Esophagus (tissue), 2 donors: Measurements from ENCODE around the gene UPP1. TPM values are rescaled to one million over a fixed set of nuclear protein-coding genes. Genes with fewer than 3 reads are reported as not detected.

Experiments used
- H3K27ac ChIP-seq, 2 donors: one replicate each; pipeline ENCODE4 v1.5.1; 2013; ENCODE audit warnings: low read depth in 2 of 2, mild to moderate bottlenecking in 2 of 2, inconsistent platforms in 1 of 2, low read length in 1 of 2, moderate library complexity in 1 of 2
- H3K27me3 ChIP-seq, 2 donors: one replicate each; pipeline ENCODE4 v1.6.1; 2013; ENCODE audit warnings: low read length in 2 of 2, control low read depth in 1 of 2, mild to moderate bottlenecking in 1 of 2; ENCODE audit not compliant: insufficient read depth in 2 of 2, control insufficient read depth in 1 of 2
- H3K36me3 ChIP-seq, 2 donors: one replicate each; pipeline ENCODE4 v1.6.1; 2013; ENCODE audit warnings: low read length in 1 of 2; ENCODE audit not compliant: control insufficient read depth in 2 of 2, insufficient read depth in 2 of 2
- H3K4me1 ChIP-seq, 2 donors: one replicate each; pipeline ENCODE4 v1.6.1; 2013; ENCODE audit warnings: low read length in 1 of 2; ENCODE audit not compliant: control insufficient read depth in 2 of 2, insufficient read depth in 2 of 2
- H3K4me3 ChIP-seq, 2 donors: one replicate each; pipeline ENCODE4 v1.5.1; 2013; ENCODE audit warnings: low read length in 2 of 2, mild to moderate bottlenecking in 2 of 2, low read depth in 1 of 2, moderate library complexity in 1 of 2
- H3K9me3 ChIP-seq, 2 donors: one replicate each; pipeline ENCODE4 v1.6.1; 2013; ENCODE audit warnings: mild to moderate bottlenecking in 2 of 2, low read depth in 1 of 2, low read length in 1 of 2, moderate library complexity in 1 of 2; ENCODE audit not compliant: control insufficient read depth in 2 of 2, insufficient read depth in 1 of 2
- WGBS, 2 donors: extraction: QIAGEN DNeasy Blood & Tissue Kit; methylation state at CpG; one replicate each; pipeline ENCODE4 v1.1.7; 2013; 5-methylcytosine and 5-hydroxymethylcytosine counted together
- polyA plus RNA-seq, 2 donors: library from polyadenylated mRNA; stranded (reverse); fragments of 200-250 nt; gene quantifications; one replicate each; pipeline ENCODE4 v1.2.3, GENCODE V29; 2013
- donor health status: healthy with polysubstance abuse.
- donor health status: Bipolar disorder and iron deficiency.

Gene UPP1
- polyA plus RNA-seq, result 100 to 1,000 TPM; 134 to 211 TPM

DNA sequence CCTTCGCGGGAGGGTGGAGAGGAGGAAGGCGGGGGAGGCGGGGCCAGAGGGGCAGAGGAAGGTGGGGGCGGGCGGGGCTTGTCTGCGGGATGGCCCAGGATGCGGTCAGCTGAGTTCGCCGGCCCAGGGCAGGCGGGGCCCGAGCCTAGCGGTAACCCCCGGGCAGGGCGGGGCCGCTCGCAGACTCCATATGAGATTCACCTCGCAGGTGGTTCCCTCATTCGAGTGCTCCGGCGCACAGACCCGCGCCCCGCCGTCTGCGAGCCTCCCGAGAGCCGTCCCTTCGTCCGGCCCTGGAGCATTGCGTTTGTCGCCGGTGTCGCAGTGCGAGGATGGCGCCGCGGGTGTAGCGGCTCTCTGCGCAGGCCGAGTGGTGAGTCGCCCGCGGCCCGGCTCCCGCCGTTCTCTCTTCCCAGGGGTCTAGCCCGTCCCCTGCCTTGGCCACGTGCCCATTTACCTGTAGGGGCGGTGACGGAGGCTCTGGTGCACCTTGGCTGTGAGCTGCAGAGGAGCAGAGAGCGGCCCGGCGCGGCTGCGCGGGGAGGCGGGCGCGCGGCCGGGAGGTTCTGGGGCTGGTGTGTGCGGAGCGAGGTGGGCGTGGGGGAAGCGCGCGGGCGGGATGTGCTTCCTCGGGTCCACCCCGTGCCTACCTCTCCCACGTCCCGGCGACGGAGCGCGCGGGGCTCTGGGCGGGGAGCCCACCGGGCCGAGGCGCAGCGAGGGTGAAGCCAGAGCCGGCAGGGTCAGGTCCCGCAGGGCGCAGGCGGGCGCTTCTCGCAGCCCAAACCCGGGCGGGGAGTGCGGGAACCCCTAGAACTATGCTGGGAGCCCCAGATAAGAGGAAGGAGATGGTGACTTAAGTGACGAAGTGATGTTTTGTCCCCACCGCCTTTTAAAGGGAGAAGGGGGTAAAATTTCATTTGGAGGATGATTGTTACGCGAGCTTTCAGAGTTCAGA is at the start of gene UPP1:
UPP1 (plus strand) TSS at position 220 of the 958 bp plus-strand sequence. CDS start 5,519 bp downstream, outside the sequence.
- H3K27ac ChIP-seq, result peak within 1 kb of the TSS; percentile 88 to 98
- H3K36me3 ChIP-seq, result peaks cover 2 to 5% of the 10 kb centered on the region in 2 donors
- no peaks in the 10 kb centered on the region for H3K27me3 ChIP-seq
- peak within 1 kb of the TSS; percentile 82 to 86 for H3K4me3 ChIP-seq
- WGBS, 2 donors, result 2 to 3% methylated on average over 77 to 96 of the region's 96 CpGs
- H3K4me1 ChIP-seq, result peaks cover 3 to 11% of the 10 kb centered on the region in 2 donors
- no peaks in the 10 kb centered on the region for H3K9me3 ChIP-seq

DNA sequence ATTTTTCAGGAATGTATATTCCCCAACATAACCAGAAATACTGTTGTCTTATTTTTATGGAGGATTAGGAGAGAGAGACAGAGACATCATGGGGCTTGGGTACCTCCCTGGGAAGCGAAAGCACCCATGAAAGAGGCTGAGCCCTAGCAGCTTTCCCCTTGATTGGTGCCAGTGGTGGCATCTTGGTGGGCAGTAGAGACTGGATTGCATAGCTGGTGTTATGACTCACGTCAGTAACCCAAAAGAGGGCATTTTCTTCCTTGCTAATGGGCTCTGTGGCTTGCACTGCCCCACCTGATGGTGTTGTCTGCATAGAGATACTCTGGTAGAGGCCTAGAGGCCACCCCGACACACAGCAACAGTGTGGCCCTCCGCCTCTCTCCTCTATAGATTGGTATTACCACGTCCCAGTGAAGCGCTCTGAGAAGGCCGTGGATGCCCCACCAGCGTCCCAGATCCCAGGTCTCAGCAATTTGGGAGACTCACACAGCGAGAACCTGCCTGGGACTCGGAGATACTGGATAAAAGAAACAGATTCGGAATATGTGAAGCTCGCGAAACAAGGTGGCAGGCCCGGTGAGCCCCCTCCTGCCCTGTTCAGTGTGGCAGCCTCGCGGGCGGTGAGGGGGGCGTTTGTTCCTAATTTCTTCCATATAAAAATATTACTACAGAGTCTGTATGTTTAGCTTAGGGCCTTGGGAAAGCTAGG is 48.0 kb upstream of the UPP1 start:
- H3K4me1 ChIP-seq, result peaks cover 0 to 2% of the 10 kb centered on the region in 2 donors
- H3K9me3 ChIP-seq, result no peaks in the 10 kb centered on the region
- H3K27me3 ChIP-seq, result no peaks in the 10 kb centered on the region
- H3K36me3 ChIP-seq, result no peaks in the 10 kb centered on the region
- no peak overlapping the region for H3K27ac ChIP-seq
- no peak overlapping the region for H3K4me3 ChIP-seq
- WGBS, 2 donors, result 92 to 94% methylated on average over 18 of the region's 18 CpGs

DNA sequence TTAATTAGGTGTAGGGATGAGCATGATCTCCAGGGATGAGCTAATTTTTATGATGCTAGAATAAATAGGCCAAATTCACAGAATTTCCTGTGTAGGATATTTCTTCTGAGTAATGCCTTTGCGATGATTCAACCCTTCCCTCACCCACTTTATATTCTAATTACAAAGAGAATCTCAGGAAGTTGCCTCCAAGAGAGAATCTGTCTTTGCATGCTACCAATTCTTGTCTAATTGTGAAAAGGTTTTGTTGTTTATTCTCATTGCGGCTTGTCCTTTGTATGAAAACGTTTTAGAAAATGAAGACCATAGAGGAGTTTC is 47.5 kb upstream of the UPP1 start:
- no peak overlapping the region for H3K4me3 ChIP-seq
- no peaks in the 10 kb centered on the region for H3K36me3 ChIP-seq
- H3K4me1 ChIP-seq, result no peaks in the 10 kb centered on the region
- no peaks in the 10 kb centered on the region for H3K9me3 ChIP-seq
- 50 to 61% methylated on average over 3 of the region's 3 CpGs for whole genome bisulfite sequencing, 2 donors
- H3K27me3 ChIP-seq, result no peaks in the 10 kb centered on the region
- H3K27ac ChIP-seq, result no peak overlapping the region

DNA sequence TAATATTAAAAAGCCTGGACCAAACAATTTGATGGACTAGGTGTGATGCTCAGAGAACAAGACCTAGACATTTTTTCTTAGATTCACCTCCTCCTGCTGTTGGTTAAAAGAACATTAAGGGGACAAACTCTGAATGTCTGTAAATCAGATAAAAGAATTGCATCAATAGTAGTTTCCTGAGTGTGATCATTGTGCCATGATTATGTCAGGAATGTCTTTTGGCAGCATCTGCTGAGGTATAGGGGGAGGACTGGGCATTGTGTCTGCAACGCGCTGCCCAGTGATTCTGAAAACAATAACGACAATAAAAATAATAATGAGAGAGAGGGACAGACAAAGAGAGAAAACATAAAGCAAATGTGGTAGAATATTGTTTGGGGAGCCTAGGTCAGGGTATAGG is 46.8 kb upstream of the UPP1 start:
- Histone ChIP-seq H3K4me1 (no peaks in the 10 kb centered on the region), H3K9me3 (no peaks in the 10 kb centered on the region), H3K4me3 (no peak overlapping the region), H3K36me3 (no peaks in the 10 kb centered on the region), H3K27ac (no peak overlapping the region), H3K27me3 (no peaks in the 10 kb centered on the region)
- 63 to 66% methylated on average over 3 of the region's 3 CpGs for WGBS, 2 donors

DNA sequence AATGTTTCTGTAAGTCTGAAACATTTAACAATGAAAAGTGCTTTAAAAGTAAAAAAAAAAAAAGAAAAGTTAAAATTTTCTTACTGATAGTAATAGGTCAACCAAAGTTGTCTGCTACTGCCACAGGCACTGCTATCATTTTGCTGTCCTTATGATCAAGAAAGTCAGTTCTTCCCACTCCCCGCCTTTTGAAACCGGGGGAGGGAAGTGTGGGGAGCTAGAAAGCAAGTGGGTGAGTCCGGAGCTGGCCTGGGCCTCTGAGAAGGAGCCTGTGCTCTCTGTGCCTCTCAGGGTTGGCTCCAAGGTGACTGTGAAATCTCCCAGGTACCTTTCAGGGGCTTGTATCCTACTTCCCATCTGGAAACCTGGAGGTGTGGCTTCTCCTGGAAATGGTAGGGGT is 46.4 kb upstream of the UPP1 start:
- Histone ChIP-seq H3K27ac (no peak overlapping the region), H3K27me3 (no peaks in the 10 kb centered on the region), H3K9me3 (no peaks in the 10 kb centered on the region), H3K36me3 (no peaks in the 10 kb centered on the region), H3K4me3 (no peak overlapping the region), H3K4me1 (no peaks in the 10 kb centered on the region)
- WGBS, 2 donors, result 58 to 67% methylated on average over 3 of the region's 3 CpGs

DNA sequence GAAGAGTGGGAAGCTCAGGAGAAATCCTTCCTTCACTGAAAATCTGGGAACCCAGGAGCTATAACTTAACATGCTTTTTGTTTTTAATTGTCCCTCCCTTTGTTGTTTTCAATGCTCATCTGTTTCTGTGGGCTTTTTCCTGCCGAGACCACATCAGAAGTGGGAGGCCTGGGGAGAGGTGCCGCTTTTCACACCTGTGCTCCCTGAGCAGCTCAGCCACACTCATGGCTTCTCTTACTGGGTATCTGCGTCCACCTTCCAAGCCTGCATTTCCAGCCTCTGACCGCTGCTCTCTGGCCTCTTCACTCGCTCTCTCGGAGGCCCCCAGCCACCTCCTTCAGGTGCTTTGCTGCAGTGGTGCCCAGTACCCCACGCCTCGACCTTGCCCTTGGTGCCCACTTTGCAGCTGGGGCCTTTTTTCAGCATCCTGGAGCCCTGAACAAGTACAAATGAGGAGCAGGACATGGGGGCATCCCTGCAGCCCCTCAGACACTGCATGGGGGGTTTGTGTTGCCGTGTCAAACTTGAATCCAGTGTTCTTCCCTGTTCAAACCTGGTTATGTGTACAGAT is 43.8 kb upstream of the UPP1 start:
- Histone ChIP-seq H3K4me3 (no peak overlapping the region), H3K27me3 (no peaks in the 10 kb centered on the region), H3K4me1 (peaks cover 0 to 3% of the 10 kb centered on the region in 2 donors), H3K9me3 (no peaks in the 10 kb centered on the region), H3K27ac (no peak overlapping the region), H3K36me3 (no peaks in the 10 kb centered on the region)
- 73 to 74% methylated on average over 9 of the region's 9 CpGs for WGBS, 2 donors

DNA sequence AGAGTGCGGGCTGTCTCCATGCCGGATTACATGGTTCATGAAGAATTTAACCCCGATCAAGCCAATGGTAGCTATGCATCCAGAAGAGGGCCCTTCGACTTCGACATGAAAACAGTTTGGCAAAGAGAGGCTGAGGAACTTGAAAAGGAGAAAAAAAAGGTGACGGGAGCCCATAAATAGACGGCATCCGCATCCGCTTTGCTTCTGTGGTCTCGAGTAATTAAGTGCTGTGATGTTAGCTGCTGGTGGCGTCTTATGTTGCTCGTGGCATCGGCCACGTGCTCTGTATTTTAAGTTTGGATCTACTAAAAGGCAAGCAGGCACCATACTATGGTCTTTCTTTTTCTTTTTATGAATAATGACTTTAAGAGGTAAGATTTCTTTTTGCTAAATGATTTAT is 42.6 kb upstream of the UPP1 start:
- peaks cover 0 to 3% of the 10 kb centered on the region in 2 donors for H3K4me1 ChIP-seq
- no peak overlapping the region for H3K27ac ChIP-seq
- H3K27me3 ChIP-seq, result no peaks in the 10 kb centered on the region
- no peaks in the 10 kb centered on the region for H3K9me3 ChIP-seq
- WGBS, 2 donors, result 74 to 78% methylated on average over 14 of the region's 14 CpGs
- no peaks in the 10 kb centered on the region for H3K36me3 ChIP-seq
- no peak overlapping the region for H3K4me3 ChIP-seq

DNA sequence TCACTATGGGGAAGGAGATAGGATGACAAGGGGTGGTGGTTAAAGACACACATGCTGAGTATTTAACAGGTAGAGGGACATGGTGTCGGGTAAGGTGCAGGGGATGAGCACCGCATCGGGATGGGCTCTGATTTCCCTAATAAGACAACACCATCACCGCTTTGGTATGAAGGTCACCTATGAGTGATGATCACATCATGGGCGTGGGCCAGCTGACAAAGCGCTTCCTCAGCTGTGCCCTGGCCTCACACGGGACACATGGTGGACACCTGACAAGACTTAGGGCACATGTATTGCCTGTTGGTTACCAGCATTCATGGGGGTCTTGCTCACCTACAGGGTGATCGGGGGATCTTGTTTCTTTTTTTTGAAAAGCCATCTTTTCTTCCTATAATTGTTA is 41.0 kb upstream of the UPP1 start:
- WGBS, 2 donors, result 82 to 83% methylated on average over 8 of the region's 8 CpGs
- Histone ChIP-seq H3K27me3 (no peaks in the 10 kb centered on the region), H3K36me3 (no peaks in the 10 kb centered on the region), H3K4me3 (no peak overlapping the region), H3K9me3 (no peaks in the 10 kb centered on the region), H3K27ac (no peak overlapping the region), H3K4me1 (peaks cover 0 to 3% of the 10 kb centered on the region in 2 donors)

DNA sequence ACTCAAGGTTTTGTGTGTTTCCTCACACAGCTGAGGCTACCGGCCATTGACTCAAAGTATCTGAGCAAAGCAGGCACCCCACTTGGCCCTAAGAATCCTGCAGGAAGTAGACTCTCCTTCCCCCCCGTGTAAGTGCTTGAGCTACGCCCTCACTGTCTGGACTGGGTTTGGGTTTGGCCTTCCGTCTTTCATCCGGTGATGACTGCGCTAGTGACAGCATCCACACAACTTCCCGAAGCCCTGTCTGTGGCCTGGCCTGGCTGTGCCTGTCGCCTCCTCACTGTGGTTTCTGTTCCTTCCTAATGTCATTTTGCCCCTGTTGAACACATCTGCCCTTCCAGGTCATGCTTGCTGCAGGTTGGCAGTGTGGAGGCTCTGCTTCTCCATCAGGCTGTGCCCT is 39.2 kb upstream of the UPP1 start:
- no peak overlapping the region for H3K4me3 ChIP-seq
- WGBS, 2 donors, result 80 to 82% methylated on average over 8 of the region's 8 CpGs
- peak overlapping the region in 1 of 2 donors; percentile 26 for H3K27ac ChIP-seq
- H3K27me3 ChIP-seq, result no peaks in the 10 kb centered on the region
- peaks cover 0 to 3% of the 10 kb centered on the region in 2 donors for H3K4me1 ChIP-seq
- no peaks in the 10 kb centered on the region for H3K36me3 ChIP-seq
- H3K9me3 ChIP-seq, result no peaks in the 10 kb centered on the region
